NCI-H526 treated with DMSO at 0.1 percent for 48 hours (cell line): ENCODE results near the gene GMNN.
"Not testable (repeated sequence)": the region's sequence is repeated elsewhere in the genome, so short reads cannot be mapped to it uniquely, and the experiment has no call there.

Source experiments
- DNase-seq: peaks from one replicate; lab custom pipeline; 2025; lab: John Stamatoyannopoulos, UW

The GMNN gene

DNA sequence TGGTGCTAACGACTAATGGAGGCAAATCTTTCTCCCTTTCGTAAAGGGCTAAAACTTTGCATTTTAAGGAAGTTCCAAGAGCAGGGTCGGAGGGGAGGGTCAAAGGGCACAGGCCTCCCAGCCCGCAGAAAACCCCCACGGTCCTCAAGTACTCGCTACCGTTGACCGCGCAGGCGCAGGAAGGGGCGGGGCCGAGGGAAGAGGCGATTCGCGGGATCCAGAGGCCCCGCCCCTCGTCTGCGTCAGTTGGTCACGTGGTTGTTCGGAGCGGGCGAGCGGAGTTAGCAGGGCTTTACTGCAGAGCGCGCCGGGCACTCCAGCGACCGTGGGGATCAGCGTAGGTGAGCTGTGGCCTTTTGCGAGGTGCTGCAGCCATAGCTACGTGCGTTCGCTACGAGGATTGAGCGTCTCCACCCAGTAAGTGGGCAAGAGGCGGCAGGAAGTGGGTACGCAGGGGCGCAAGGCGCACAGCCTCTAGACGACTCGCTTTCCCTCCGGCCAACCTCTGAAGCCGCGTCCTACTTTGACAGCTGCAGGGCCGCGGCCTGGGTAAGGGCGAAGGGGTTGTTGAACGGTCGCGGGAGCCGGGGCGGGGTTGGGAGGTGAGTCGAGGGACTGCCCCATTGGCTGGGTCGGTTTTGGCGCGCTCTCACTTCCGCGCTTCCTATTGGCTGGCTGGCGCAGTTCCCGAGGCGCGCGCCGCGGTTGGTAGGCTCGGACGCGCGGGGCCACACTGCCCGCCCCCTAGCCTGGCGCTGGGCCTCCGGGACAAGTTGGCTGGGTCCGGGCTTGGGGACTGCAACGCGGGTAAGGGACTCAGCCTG is at the start of gene GMNN:
TSS of gene GMNN (plus strand) at position 242 of the 824 bp plus-strand sequence. CDS start 2,310 bp downstream, outside the sequence.
- peak; percentile 92 for DNase-seq

GRCh38 chr6:24730653-24731052 is 44.1 kb upstream of the GMNN start:
- not testable (repeated sequence) for DNase-seq

DNA sequence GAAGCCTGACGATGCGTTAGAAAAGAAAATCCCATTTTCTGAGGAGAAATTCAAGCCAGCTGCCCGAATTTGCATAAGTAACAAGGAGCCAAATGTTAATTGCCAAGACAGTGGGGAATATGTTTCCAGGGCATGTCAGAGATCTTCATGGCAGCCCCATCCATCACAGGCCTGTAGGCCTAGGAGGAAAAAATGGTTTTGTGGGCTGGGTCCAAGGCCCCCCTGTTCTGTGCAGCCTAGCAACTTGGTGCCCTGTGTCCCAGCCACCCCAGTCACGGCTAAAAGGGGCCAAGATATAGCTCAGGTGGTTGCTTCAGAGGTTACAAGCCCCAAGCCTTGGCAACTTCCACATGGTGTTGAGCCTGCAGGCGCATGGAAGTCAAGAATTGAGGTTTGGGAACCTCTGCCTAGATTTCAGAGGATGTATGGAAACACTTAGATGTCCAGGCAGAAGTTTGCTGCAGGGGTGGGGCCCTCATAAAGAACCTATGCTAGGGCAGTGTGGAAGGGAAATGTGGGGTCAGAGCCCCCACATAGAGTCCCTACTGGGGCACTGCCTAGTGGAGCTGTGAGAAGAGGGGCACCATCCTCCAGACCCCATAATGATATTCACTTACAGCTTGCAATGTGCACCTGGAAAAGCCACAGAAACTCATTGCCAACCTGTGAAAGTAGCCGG is 43.1 kb upstream of the GMNN start:
- not testable (repeated sequence) for DNase-seq

DNA sequence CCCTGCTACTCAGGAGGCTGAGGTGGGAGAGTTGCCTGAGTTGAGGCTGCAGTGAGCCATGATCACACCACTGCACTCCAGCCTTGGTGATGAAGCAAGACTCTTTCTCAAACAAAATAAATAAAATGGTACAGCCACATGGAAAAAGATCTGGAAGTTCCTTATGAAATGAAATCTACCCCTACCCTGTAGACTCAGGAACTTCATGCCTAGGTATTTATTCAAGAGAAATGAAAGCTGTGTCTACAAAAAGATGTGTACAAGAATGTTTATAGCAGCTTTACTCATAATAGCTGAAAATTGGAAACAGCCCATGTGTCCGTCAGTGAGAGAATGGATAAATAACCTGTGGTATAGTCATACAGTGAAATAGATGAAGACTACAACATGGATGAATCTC is 40.6 kb upstream of the GMNN start:
- no peak for DNase-seq

DNA sequence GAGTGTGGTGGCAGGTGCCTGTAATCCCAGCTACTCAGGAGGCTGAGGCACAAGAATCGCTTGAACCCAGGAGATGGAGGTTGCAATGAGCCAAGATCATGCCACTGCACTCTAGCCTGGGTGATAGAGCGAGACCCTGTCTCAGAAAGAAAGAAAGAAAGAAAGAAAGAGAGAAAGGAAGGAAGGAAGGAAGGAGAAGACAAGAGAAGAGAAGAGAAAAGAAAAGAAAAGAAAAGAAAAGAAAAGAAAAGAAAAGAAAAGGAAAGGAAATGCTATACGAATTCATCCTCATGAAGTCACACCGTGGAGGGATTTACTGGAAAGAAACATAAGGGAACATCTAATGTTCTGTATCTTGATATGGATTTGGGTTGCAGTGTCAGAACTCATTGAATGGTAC is 40.0 kb upstream of the GMNN start:
- DNase-seq, result not testable (repeated sequence)

DNA sequence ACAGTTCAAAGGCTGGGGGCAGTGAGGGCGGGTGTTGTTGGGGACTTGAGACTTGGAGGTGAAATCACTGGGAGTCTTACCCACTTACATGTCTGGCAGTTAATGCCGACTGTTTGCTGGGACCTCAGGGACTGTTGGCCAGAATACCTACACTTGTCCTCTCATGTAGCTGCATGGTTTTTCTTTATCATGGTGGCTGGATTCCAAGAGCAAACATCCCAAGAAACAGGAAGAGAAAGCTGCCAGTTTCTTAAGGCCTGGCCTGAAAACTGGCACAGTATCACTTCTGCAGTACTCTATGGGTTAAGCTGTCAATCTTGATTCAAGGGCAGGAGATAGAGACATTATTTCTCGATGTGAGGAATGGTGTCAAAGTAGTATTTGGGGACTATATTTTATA is 36.0 kb upstream of the GMNN start:
- no peak for DNase-seq

DNA sequence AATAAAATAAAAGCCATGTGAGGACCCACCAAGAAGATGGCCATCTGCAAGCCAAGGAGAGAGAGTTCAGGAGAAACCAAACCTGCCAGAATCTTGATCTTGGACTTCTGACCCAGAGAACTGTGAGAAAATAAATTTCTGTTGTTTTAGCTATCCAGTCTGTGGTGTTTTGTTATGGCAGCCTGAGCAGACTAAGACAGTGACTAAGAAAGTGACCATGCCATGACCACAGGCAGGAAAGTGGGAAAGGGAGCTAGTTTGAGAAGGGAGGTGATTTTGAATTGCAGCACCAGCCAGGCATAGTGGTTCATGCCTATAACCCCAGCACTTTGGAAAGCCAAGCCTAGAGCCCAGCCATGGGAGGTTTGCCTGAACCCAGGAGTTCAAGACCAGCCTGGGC is 33.9 kb upstream of the GMNN start:
- DNase-seq, result no peak

DNA sequence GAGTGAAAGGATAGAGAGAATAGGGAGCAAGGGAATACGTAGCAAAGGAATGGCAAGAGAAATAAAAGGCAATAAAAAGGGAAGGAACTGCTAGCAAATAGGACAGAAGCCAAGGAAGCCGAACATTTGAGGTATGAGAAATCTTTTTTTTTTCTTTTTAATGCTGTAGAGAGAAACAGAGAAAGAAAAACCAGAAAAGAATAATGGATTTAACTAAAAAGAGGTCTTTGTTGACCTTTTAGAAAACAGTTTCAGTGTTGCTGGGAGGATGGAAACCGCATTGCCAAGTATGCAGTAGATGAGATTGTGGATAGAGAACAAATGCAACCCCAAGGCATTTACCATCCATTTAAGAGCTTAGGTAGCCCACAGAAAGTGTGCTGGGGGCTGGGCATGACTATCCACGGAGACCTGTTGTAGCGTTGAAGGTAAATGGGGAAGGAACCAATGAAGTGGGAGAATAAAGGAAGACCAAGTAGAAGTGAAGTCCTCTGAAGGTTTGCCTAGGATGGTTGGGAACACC is 32.5 kb upstream of the GMNN start:
- DNase-seq, result no peak

- no peak for DNase-seq
Observed at GRCh38 chr6:24743265-24743943, 31.3 kb upstream of the GMNN start.

- DNase-seq, result no peak
Observed at GRCh38 chr6:24743944-24744335, 30.8 kb upstream of the GMNN start.

GRCh38 chr6:24744911-24745310 is 29.8 kb upstream of the GMNN start:
- no peak for DNase-seq

DNA sequence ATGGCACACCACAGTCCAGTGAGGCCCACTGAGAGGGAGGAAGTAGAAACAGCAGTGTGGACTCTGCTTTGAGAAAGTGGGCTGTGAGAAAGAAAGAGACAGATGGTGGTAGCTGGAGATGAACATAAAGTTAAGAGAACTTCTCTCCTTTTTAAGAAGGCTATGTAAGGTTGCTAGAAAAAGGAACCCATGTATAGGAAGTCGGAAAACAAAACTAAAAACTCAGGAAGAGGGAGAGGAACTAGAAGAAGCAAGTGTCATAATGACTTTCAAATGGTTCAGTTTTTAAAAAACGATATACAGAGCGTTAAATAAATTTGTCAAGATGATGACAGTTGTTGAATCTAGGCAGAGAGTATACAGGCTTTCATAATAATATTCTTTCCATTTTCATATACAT is 25.4 kb upstream of the GMNN start:
- no peak for DNase-seq

DNA sequence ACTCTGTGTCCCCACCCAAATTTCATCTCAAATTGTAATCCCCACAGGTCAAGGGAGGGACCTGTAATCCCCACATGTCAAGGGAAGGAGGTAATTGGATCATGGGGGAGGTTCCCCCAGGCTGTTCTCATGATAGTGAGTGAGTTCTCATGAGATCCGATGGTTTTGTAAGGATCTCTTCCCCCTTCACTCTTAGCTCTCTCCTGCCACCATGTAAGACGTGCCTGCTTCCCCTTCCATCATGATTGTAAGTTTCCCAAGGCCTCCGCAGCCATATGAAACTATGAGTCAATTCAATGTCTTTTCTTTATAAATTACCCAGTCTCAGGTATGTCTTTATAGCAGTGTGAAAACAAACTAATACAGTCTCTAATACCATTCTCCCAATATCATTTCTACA is 23.9 kb upstream of the GMNN start:
- not testable (repeated sequence) for DNase-seq

- DNase-seq, result no peak
Observed at GRCh38 chr6:24752503-24752902, 22.2 kb upstream of the GMNN start.

GRCh38 chr6:24752917-24753492 is 21.7 kb upstream of the GMNN start:
- DNase-seq, result no peak

GRCh38 chr6:24753545-24753944 is 21.2 kb upstream of the GMNN start:
- no peak for DNase-seq

GRCh38 chr6:24754378-24754777 is 20.4 kb upstream of the GMNN start:
- DNase-seq, result not testable (repeated sequence)

GRCh38 chr6:24755279-24755678 is 19.5 kb upstream of the GMNN start:
- no peak for DNase-seq

- no peak for DNase-seq
Observed at GRCh38 chr6:24757611-24758010, 17.1 kb upstream of the GMNN start.

DNA sequence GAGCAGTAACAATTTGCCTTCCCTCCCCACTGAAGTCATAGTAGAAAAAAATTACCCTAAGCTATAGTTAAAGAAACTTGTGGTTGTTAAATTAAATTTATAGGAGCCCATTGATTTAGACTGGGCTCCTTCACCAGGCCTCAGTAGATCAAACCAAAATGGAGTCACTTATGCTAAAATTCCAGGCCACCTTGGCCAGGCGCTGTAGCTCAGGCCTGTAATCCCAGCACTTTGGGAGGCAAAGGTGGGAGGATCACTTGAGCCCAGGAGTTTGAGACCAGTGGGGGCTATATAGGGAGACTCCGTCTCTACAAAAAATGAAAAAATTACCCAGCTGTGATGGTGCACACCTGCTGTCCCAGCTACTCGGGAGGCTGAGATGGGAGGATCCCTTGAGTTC is 15.0 kb upstream of the GMNN start:
- DNase-seq, result no peak

DNA sequence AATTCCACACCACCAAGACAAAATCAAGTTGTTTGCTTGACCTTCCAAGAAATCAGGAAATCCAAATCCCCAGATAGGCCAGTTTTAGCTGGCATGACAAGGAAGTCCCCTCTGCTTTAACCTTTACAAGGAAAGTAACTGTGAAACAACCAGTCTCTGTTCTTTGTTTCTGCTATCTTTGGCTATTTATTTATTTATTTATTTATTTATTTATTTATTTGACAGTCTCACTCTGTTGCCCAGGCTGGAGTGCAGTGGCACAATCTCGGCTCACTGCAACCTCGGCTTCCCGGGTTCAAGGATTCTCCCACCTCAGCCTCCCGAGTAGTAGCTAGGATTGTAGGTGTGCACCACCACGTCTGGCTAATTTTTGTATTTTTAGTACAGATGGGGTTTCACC is 14.5 kb upstream of the GMNN start:
- DNase-seq, result no peak

- no peak for DNase-seq
Observed at GRCh38 chr6:24761193-24761835, 13.4 kb upstream of the GMNN start.
